ENCODE results near the gene EVI5L. TPM values are rescaled to one million over a fixed set of nuclear protein-coding genes. Genes with fewer than 3 reads are reported as not detected.

Gene EVI5L
- total RNA-seq: 1 to 10 TPM; 3.7 to 6.3 (median 4.9) TPM
- long read RNA-seq: 0 reads

GRCh38 chr19:7829561-7830271 is at the start of gene EVI5L:
EVI5L (plus strand) TSS chr19:7830218; CDS start chr19:7846543, 16,325 bp downstream.
- H3K4me3 ChIP-seq: peak within 1 kb of the TSS; percentile 51 to 76 (median 55)
- H3K36me3 ChIP-seq: no peaks in the 10 kb centered on the region
- no peak within 1 kb of the TSS for H3K27ac ChIP-seq
- H3K9me3 ChIP-seq: no peaks in the 10 kb centered on the region
- TF ChIP-seq CTCF (IDR thresholded peaks at IDR 0.05) (no peak), POLR2A (IDR thresholded peaks at IDR 0.05) (no peak)
- 0% methylated on average over 44 of the region's 45 CpGs for whole genome bisulfite sequencing (ENCODE audit: insufficient coverage, low coverage, low lambda C conversion rate, missing lambda C conversion rate)
- H3K4me1 ChIP-seq: no peaks in the 10 kb centered on the region
- DNase-seq: peak; percentile 99
- intact Hi-C loops (cut with DNase I): no loop called here
- peak; percentile 88 to 93 (median 91) for ATAC-seq
- H3K27me3 ChIP-seq: no peaks in the 10 kb centered on the region

GRCh38 chr19:7781157-7781556 is 48.9 kb upstream of the EVI5L start:
- Histone ChIP-seq H3K9me3 (no peaks in the 10 kb centered on the region), H3K36me3 (no peaks in the 10 kb centered on the region), H3K27ac (no peak overlapping the region), H3K4me1 (no peaks in the 10 kb centered on the region), H3K4me3 (no peak overlapping the region), H3K27me3 (no peaks in the 10 kb centered on the region)
- no peak for DNase-seq
- 62% methylated on average over 11 of the region's 12 CpGs for WGBS (ENCODE audit: insufficient coverage, low coverage, low lambda C conversion rate, missing lambda C conversion rate)
- ATAC-seq: no peak
- intact Hi-C loops (cut with DNase I): no loop called here
- TF ChIP-seq CTCF (IDR thresholded peaks at IDR 0.05) (no peak), POLR2A (IDR thresholded peaks at IDR 0.05) (no peak)

- no peak overlapping the region for H3K4me3 ChIP-seq
- H3K36me3 ChIP-seq: no peaks in the 10 kb centered on the region
- H3K27ac ChIP-seq: no peak overlapping the region
- no peaks in the 10 kb centered on the region for H3K4me1 ChIP-seq
- DNase-seq (no peak), ATAC-seq (peak; percentile 29 to 78 (median 53))
- WGBS (ENCODE audit: insufficient coverage, low coverage, low lambda C conversion rate, missing lambda C conversion rate): 12% methylated on average over 6 of the region's 8 CpGs
- H3K9me3 ChIP-seq: no peaks in the 10 kb centered on the region
- TF ChIP-seq POLR2A (IDR thresholded peaks at IDR 0.05): no peak
- no peak for TF ChIP-seq CTCF (IDR thresholded peaks at IDR 0.05)
- H3K27me3 ChIP-seq: no peaks in the 10 kb centered on the region
- intact Hi-C loops (cut with DNase I): no loop called here
Observed at GRCh38 chr19:7783991-7784423, 46.0 kb upstream of the EVI5L start.

- no peak for ATAC-seq
- Histone ChIP-seq H3K4me1 (no peaks in the 10 kb centered on the region), H3K9me3 (no peaks in the 10 kb centered on the region), H3K27me3 (no peaks in the 10 kb centered on the region), H3K36me3 (no peaks in the 10 kb centered on the region), H3K4me3 (no peak overlapping the region), H3K27ac (no peak overlapping the region)
- no peak for DNase-seq
- TF ChIP-seq POLR2A (IDR thresholded peaks at IDR 0.05): no peak
- no peak for TF ChIP-seq CTCF (IDR thresholded peaks at IDR 0.05)
- intact Hi-C loops (cut with DNase I): no loop called here
Observed at GRCh38 chr19:7784856-7785255, 45.2 kb upstream of the EVI5L start.
